Stimulated activated CD8-positive, alpha-beta memory T cell treated with anti-CD3 and anti-CD28 coated beads, Interleukin-7, amount 100 ng/mL, for 4 hours (primary cell): Measurements from ENCODE around the gene NSD2.
"Not testable (repeated sequence)": the region's sequence is repeated elsewhere in the genome, so short reads cannot be mapped to it uniquely, and the experiment has no call there.

Source experiments
- DNase-seq, 2 donors: peaks; one replicate each; pipeline ENCODE4 v3.0.0-alpha.2; 2020; ENCODE audit warnings: low read depth in 2 of 2

NSD2 gene

GRCh38 chr4:1999308-1999707, 128.1 kb downstream of the NSD2 start:
- not testable (repeated sequence) for DNase-seq

DNA sequence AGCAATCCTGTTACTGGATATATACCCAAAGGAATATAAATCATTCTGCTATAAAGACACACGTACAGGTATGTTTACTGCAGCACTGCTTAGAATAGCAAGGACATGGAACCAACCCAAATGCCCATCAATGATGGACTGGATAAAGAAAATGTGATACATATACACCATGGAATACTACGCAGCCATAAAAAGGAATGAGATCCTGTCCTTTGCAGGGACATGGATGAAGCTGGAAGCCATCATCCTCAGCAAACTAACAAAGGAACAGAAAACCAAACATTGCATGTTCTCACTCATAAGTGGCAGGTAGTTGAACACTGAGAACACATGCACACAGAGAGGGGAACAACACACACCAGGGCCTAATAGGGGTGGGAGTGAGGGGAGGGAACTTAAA, 132.2 kb downstream of the NSD2 start:
- not testable (repeated sequence) for DNase-seq

DNA sequence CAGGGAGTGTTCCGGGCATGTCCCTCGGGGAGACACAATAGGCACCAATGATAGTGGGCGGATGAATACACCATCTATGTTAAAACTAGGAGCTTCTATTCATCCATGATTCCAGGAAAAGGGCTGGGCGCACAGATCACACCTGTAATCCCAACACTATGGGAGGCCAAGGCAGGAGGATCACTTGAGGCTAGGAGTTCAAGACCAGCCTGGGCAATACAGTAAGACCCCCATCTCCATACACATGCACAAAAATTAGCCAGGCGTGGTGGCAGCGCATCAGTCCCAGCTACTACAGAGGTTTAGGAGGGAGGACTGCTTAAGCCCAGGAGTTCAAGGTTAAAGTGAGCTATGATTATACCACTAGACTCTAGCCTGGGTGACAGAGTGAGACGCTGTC, 135.2 kb downstream of the NSD2 start:
- no peak for DNase-seq

DNA sequence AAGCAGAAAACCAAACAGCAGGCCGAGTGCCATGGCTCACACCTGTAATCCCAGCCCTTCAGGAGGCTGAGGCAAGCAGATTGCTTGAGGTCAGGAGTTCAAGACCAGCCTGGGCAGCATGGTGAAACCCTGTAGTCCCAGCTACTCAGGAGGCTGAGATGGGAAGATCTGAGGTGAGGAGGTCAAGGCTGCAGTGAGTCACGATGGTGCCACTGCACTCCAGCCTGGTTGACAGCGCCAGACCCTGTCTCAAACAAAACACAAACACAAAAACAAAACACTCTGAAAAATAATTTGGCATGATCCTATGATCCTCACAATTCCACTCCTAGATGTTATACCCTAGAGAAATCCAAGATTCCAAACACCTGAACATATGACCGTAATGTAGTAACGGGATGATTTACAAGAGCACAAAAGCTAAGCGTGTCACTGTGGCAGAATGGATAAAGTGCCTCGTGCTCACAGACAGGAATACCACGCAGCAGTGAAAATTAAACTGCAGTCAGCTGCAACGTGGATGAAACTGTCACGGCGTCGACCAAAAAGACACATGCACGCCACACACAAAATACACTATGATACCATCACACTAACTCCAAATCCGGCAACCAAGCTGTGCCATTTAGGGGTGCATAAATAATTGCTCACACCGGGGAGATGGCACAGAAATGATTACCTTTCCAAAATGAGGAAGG, 135.9 kb downstream of the NSD2 start:
- DNase-seq: no peak

- DNase-seq: no peak
These were observed 136.8 kb downstream of the NSD2 start for GRCh38 chr4:2007804-2008670.

GRCh38 chr4:2008671-2008920, 137.4 kb downstream of the NSD2 start:
- no peak for DNase-seq

- DNase-seq: peak; percentile 91 to 93
These were observed 137.9 kb downstream of the NSD2 start, which contains the start of gene NELFA for GRCh38 chr4:2008921-2009650. NELFA (minus strand) TSS chr4:2008974; CDS start chr4:2008959, 15 bp downstream.

DNA sequence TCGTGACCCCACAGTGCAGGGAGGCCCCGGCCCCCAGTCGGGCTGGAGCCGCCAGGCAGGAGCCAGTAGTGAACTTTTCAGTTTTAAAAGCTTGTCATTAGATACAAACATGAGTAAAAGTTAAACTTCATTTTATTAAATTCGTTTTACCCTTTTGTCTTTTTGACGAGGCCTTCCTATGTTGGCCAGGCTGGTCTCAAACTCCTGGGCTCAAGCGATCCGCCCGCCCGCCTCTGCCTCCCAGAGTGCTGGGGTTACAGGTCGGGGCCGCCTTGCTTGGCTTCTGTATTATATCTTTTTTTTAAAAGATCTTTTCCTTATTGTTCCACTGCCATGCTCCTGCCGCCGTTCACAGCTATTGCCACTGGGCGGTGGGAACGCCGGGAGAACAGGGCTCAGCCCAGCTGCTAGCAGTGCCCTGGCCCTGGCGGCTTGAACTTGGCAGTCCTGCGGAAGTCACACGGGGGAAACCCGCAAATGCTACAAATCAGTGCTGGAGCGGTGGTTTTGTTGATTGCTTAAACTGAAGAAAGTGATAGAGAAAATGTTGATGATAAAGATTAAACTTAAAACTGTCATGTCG, 138.5 kb downstream of the NSD2 start:
- DNase-seq: peak; percentile 29 to 39

DNA sequence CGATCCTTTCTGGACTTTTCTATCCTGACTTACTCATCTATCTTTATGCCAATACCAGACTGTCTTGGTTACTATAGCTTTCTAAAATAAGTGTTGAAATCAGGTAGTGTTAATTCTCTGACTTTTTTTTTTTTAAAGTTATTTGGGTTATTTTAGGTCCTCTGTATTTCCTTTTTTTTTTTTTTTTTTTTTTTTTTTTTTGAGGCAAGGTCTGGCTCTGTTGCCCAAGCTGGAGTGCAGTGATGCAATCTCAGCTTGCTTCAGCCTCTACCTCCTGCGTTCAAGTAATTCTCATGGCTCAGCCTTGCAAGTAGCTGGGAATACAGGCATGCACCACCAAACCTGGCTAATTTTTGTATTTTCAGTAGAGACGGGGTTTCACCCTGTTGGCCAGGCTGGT, 140.4 kb downstream of the NSD2 start:
- DNase-seq: no peak

DNA sequence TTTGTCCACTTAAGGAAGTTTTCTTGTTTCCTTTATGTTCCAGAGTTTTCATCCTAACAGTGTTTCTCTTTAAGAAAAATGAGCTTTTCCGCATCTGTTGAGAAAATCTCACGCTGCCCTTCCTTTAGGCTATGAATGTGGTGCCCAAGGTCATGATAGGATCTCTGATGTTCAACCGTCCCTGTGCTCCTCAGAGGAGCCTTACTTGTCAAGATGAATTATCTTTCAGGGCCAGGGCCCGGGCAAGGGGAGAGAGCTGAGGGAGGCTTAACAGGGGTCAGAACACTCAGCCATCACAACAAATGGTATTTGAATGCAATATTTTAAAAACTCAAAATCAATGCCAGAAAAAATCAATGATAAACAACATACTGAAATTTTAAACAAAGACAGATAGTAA, 143.8 kb downstream of the NSD2 start:
- DNase-seq: no peak

- DNase-seq: not testable (repeated sequence)
These were observed 150.3 kb downstream of the NSD2 start for GRCh38 chr4:2021358-2022018.

DNA sequence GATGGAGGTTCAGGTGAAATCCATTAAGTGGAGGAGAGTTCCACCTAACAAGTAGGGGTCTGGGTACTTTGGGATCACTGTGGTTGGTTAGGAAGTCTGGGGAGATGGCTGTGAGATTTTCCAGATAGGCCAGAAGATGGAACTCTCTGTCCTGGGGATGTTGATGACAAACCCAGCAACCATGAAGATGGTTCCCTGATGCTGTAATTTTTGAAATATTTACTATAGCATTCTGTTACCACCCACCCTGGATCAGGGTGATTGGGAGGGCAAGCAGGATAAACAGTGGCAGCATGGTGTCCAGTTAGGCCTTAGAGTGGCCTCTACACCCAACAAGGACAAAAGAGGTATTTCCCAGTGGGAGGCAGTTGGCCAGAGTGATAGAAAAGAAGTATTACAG, 153.5 kb downstream of the NSD2 start:
- no peak for DNase-seq

- no peak for DNase-seq
These were observed 154.6 kb downstream of the NSD2 start for GRCh38 chr4:2025817-2026216.

GRCh38 chr4:2027120-2027519, 155.9 kb downstream of the NSD2 start:
- DNase-seq: not testable (repeated sequence)

DNA sequence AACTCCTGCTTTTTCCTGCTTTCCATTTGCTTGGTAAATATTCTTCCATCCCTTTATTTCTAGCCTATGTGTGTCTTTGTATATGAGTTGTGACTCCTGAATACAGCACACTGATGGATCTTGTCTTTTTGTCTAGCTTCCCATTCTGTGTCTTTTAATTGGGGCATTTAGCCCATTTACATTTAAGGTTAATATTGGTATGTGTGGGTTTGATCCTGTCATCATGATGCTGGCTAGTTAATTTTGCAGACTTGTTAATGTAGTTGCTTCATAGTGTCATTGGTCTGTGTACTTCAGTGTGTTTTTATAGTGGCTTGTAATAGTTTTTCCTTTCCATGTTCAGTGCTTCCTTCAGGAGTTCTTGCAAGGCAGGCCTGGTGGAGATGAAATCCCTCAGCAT, 160.0 kb downstream of the NSD2 start:
- DNase-seq: not testable (repeated sequence)
